ENCODE data around the gene EMC7.
"Not testable (repeated sequence)": the region's sequence is repeated elsewhere in the genome, so short reads cannot be mapped to it uniquely, and the experiment has no call there.

DNA sequence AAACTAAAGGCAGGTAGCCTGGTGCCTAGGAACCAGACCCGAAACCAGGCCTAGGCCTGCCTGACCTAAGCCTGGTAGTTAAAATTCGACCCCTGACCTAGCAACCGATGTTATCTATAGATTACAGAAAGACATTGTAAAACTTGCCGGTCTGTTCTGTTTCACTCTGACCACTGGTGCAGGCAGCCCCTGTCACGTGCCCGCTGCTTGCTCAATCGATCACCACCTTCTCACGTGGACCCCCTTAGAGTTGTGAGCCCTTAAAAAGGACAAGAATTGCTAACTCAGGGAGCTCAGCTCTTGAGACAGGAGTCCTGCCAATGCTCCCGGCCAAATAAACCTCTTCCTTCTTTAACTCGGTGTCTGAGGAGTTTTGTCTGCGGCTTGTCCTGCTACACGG, 20.1 kb upstream of the EMC7 start:
- TF ChIP-seq EZH2 (IDR thresholded peaks at IDR 0.05; ENCODE audit: low read length): not testable (repeated sequence)
- TF ChIP-seq, protein P1, sequence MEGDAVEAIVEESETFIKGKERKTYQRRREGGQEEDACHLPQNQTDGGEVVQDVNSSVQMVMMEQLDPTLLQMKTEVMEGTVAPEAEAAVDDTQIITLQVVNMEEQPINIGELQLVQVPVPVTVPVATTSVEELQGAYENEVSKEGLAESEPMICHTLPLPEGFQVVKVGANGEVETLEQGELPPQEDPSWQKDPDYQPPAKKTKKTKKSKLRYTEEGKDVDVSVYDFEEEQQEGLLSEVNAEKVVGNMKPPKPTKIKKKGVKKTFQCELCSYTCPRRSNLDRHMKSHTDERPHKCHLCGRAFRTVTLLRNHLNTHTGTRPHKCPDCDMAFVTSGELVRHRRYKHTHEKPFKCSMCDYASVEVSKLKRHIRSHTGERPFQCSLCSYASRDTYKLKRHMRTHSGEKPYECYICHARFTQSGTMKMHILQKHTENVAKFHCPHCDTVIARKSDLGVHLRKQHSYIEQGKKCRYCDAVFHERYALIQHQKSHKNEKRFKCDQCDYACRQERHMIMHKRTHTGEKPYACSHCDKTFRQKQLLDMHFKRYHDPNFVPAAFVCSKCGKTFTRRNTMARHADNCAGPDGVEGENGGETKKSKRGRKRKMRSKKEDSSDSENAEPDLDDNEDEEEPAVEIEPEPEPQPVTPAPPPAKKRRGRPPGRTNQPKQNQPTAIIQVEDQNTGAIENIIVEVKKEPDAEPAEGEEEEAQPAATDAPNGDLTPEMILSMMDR (optimal IDR thresholded peaks at IDR 0.05 in 1 of 3, IDR thresholded peaks at IDR 0.05 in 1 of 3, conservative IDR thresholded peaks at IDR 0.05 in 1 of 3; ENCODE audit: extremely low read depth in 1 of 3, insufficient read depth in 2 of 3, low read length in 3 of 3): not testable (repeated sequence)
